Endothelial cell of umbilical vein (primary cell): ENCODE measurements around the gene DNAJB5. TPM values are rescaled to one million over a fixed set of nuclear protein-coding genes. Genes with fewer than 3 reads are reported as not detected.

Source experiments
- BruUV-seq: library from RNA; stranded (reverse); fragments of 400-500 nt; replicated peaks from 2 replicates; lab custom pipeline; 2021; lab: Mats Ljungman, UMichigan
- CTCF ChIA-PET: fragments of 300-600, 350-600 bp; sonication (Branson Sonifier 250); formaldehyde crosslinking; loops from one replicate; lab custom pipeline; 2021; ENCODE audit warnings: antibody characterized with exemption, inconsistent platforms; lab: Charles Lee
- POLR2A ChIA-PET: fragments of 300-600, 350-600 bp; sonication (Branson Sonifier 250); formaldehyde crosslinking; loops from one replicate; lab custom pipeline; 2021; ENCODE audit warnings: antibody characterized with exemption, inconsistent platforms; lab: Charles Lee
- DNase-seq: peaks from one replicate; pipeline ENCODE4 v3.0.0-alpha.2; 2011; ENCODE audit warnings: low read depth, low spot score
- FAIRE-seq: peaks from 2 replicates; lab custom pipeline; 2011; peaks lifted over from hg19 to GRCh38; lab: Jason Lieb, UNC
- H2AFZ ChIP-seq: 2 replicates; pipeline ENCODE4 v1.6.0; 2012; ENCODE audit warnings: low read depth, low read length, control low read depth, inconsistent platforms
- H3K27ac ChIP-seq: 2 replicates; pipeline ENCODE4 v1.5.1; 2011; ENCODE audit warnings: low read depth, mild to moderate bottlenecking, control low read depth, low read length, moderate library complexity; ENCODE audit not compliant: insufficient read depth
- H3K27me3 ChIP-seq, 2 experiments: 2 replicates each; pipeline versions ENCODE4 v1.6.0 to v1.6.1; 2011; ENCODE audit warnings: low read length in 2 of 2, mixed read lengths in 1 of 2; ENCODE audit not compliant: control insufficient read depth in 2 of 2, insufficient read depth in 2 of 2
- H3K36me3 ChIP-seq, 2 experiments: 2 replicates in 1 of 2; 3 replicates in 1 of 2; pipeline ENCODE4 v1.5.1; 2011; ENCODE audit warnings: low read length in 2 of 2, mild to moderate bottlenecking in 1 of 2, moderate library complexity in 1 of 2; ENCODE audit not compliant: control insufficient read depth in 2 of 2, insufficient read depth in 2 of 2; ENCODE audit errors: extremely low read depth in 1 of 2
- H3K4me1 ChIP-seq: 3 replicates; pipeline ENCODE4 v1.5.1; 2011; ENCODE audit warnings: mild to moderate bottlenecking, low read length; ENCODE audit not compliant: control insufficient read depth, insufficient read depth; ENCODE audit errors: extremely low read depth
- H3K4me2 ChIP-seq: 2 replicates; pipeline ENCODE4 v1.6.1; 2011; ENCODE audit warnings: low read length, control low read depth, mixed read lengths; ENCODE audit not compliant: insufficient read depth
- H3K4me3 ChIP-seq, 3 experiments: fragments of 200-600 bp in 1 of 3; sonication (generic), shearing (Covaris generic) in 1 of 3; replicated peaks in 1 of 3; 2 replicates each; pipeline ENCODE4 v1.5.1; 2011 to 2016; ENCODE audit warnings: control low read depth in 3 of 3, low read length in 3 of 3, mild to moderate bottlenecking in 2 of 3, inconsistent platforms in 1 of 3, low read depth in 1 of 3, moderate library complexity in 1 of 3; ENCODE audit not compliant: insufficient read depth in 1 of 3
- H3K79me2 ChIP-seq: 2 replicates; pipeline ENCODE4 v1.6.0; 2012; ENCODE audit warnings: low read length, inconsistent platforms; ENCODE audit not compliant: control insufficient read depth, insufficient read depth
- H3K9ac ChIP-seq: replicated peaks from 2 replicates; pipeline ENCODE3; 2011; ENCODE audit warnings: low read length, control low read depth; ENCODE audit not compliant: insufficient read depth; ENCODE audit errors: extremely low read depth
- H3K9me1 ChIP-seq: replicated peaks from 3 replicates; pipeline ENCODE4 v1.6.0; 2011; ENCODE audit warnings: mild to moderate bottlenecking, low read length; ENCODE audit not compliant: control insufficient read depth, insufficient read depth; ENCODE audit errors: extremely low read depth
- H3K9me3 ChIP-seq: replicated peaks from 2 replicates; pipeline ENCODE4 v1.5.1; 2012; ENCODE audit warnings: low read length, inconsistent platforms; ENCODE audit not compliant: control insufficient read depth, insufficient read depth
- H4K20me1 ChIP-seq: replicated peaks from 2 replicates; pipeline ENCODE3; 2011; ENCODE audit warnings: mild to moderate bottlenecking, low read length; ENCODE audit not compliant: control insufficient read depth, insufficient read depth; ENCODE audit errors: extremely low read depth
- CTCF ChIP-seq, 2 donors: IDR thresholded peaks; 1 replicate in 1 of 2; 2 replicates in 1 of 2; pipeline ENCODE4 v1.5.1; 2011; ENCODE audit warnings: low read length in 2 of 2, mild to moderate bottlenecking in 2 of 2, moderate library complexity in 2 of 2, control low read depth in 1 of 2, inconsistent platforms in 1 of 2, low read depth in 1 of 2; ENCODE audit not compliant: insufficient read depth in 1 of 2; ENCODE audit errors: extremely low read depth in 1 of 2
- EZH2 ChIP-seq: IDR thresholded peaks from 2 replicates; pipeline ENCODE4 v1.6.1; 2012; ENCODE audit warnings: borderline replicate concordance, low read depth, mild to moderate bottlenecking, moderate library complexity, low read length, inconsistent platforms; ENCODE audit not compliant: severe bottlenecking
- FOS ChIP-seq: IDR thresholded peaks from 2 replicates; pipeline ENCODE4 v1.6.1; 2011; ENCODE audit warnings: mild to moderate bottlenecking, low read length, moderate library complexity, borderline replicate concordance; ENCODE audit not compliant: insufficient read depth
- GATA2 ChIP-seq: IDR thresholded peaks from 2 replicates; pipeline ENCODE4 v1.7.0; 2011; ENCODE audit warnings: low read depth, mild to moderate bottlenecking, moderate library complexity, mixed read lengths, low read length; ENCODE audit not compliant: insufficient read length, insufficient read depth
- JUN ChIP-seq: IDR thresholded peaks from 2 replicates; pipeline ENCODE4 v1.6.1; 2011; ENCODE audit warnings: borderline replicate concordance, low read depth; ENCODE audit not compliant: insufficient read length, insufficient read depth
- MYC ChIP-seq: IDR thresholded peaks from one replicate; pipeline ENCODE4 v1.6.1; 2011; ENCODE audit warnings: mild to moderate bottlenecking, low read depth, low read length
- POLR2A ChIP-seq: IDR thresholded peaks from 2 replicates; pipeline ENCODE4 v1.6.1; 2012; ENCODE audit warnings: low read depth, mild to moderate bottlenecking, control low read depth, low read length
- POLR2AphosphoS5 ChIP-seq: IDR thresholded peaks from 2 replicates; pipeline ENCODE4 v1.6.1; 2012; ENCODE audit warnings: low read depth, mild to moderate bottlenecking, control low read depth, low read length, moderate library complexity; ENCODE audit not compliant: insufficient read depth
- dilution Hi-C: fragments of 300-500 bp; cut with MboI; formaldehyde crosslinking; loops from one replicate; pipeline ENCODE4 v1.15.0; 2019; ENCODE audit warnings: low sequenced_read_pairs; ENCODE audit not compliant: extremely low pct_ligation_motif_present
- intact Hi-C: fragments of 100-400 bp; cut with micrococcal nuclease; formaldehyde crosslinking; loops from one replicate; pipeline ENCODE4 v1.10.0; 2022
- polyA plus RNA-seq, 4 experiments: library from polyadenylated mRNA; depleted of rRNA in 3 of 4; stranded (reverse) in 3 of 4; unstranded in 1 of 4; fragments of >200 nt; gene quantifications; 2 replicates each; pipeline versions ENCODE4 v1.2.1 to v1.2.3, GENCODE V29; 2011 to 2012; ENCODE audit warnings: missing spikeins in 1 of 4
- total RNA-seq: library from RNA; stranded (reverse); gene quantifications from 2 replicates; pipeline ENCODE4 v1.2.3, GENCODE V29; 2021
- TF ChIP-seq, protein P1 (sequence below): IDR thresholded peaks from 2 replicates; pipeline ENCODE4 v1.6.1; 2011; ENCODE audit not compliant: insufficient read depth, insufficient read length

DNAJB5 gene
- total and polyA plus RNA-seq, 2 donors (not counting 3 experiments of a cell fraction or from before 2014, with no cell fraction given) = 8.6 to 12.8 TPM

GRCh38 chr9:35027860-35028259 is 38.3 kb downstream of the DNAJB5 start:
- Histone ChIP-seq H3K27me3 (no peaks in the 10 kb centered on the region), H4K20me1 (no peaks in the 10 kb centered on the region), H3K4me2 (no peak overlapping the region), H3K79me2 (no peaks in the 10 kb centered on the region), H3K9me3 (no peaks in the 10 kb centered on the region), H3K9me1 (no peaks in the 10 kb centered on the region), H3K4me1 (peaks cover 9% of the 10 kb centered on the region), H3K4me3 (no peak overlapping the region), H3K27ac (no peak overlapping the region), H3K36me3 (no peaks in the 10 kb centered on the region), H2AFZ (no peak overlapping the region), H3K9ac (no peak overlapping the region)
- dilution Hi-C loops = no loop called here
- DNase-seq = no peak
- no TSS peak for BruUV-seq
- no peak for TF ChIP-seq POLR2A
- no peak for TF ChIP-seq JUN
- no peak for TF ChIP-seq POLR2AphosphoS5
- TF ChIP-seq MYC = no peak
- TF ChIP-seq, protein P1, sequence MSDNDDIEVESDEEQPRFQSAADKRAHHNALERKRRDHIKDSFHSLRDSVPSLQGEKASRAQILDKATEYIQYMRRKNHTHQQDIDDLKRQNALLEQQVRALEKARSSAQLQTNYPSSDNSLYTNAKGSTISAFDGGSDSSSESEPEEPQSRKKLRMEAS = no peak
- TF ChIP-seq EZH2 = no peak
- no peak for TF ChIP-seq CTCF (IDR thresholded peaks at IDR 0.05; ENCODE audit: extremely low read depth in 1 of 2, insufficient read depth in 1 of 2, low read depth in 1 of 2, low read length in 2 of 2)
- TF ChIP-seq GATA2 = no peak
- no peak for TF ChIP-seq FOS
- ChIA-PET CTCF (interaction anchor here (0.9 to 4.5 kb wide), 7 partner anchors 8 to 128 kb away, joined by 3 to 29 read pairs (median 4); no protein-coding TSS in a partner anchor), POLR2A (no interaction called here)
- FAIRE-seq = no peak
- intact Hi-C loops = no loop called here
